Neuronal stem cell (in vitro differentiated cells): ENCODE results near the gene METRN.
A peak's percentile ranks its signal among the peaks of the same experiment; 100 is the strongest.

Source experiments
- DNase-seq: peaks from one replicate; pipeline ENCODE4 v3.0.0-alpha.2; 2013; ENCODE audit warnings: low spot score
- H2AFZ ChIP-seq: one replicate; pipeline ENCODE4 v1.6.1; 2013; ENCODE audit warnings: mild to moderate bottlenecking, low read length, inconsistent platforms
- H2AK5ac ChIP-seq: 2 replicates; pipeline ENCODE4 v1.6.1; 2013; ENCODE audit warnings: low read depth, mild to moderate bottlenecking, inconsistent platforms, low read length, moderate library complexity, mixed read lengths
- H2BK120ac ChIP-seq: 2 replicates; pipeline ENCODE4 v1.6.1; 2013; ENCODE audit warnings: low read depth, mild to moderate bottlenecking, inconsistent platforms, low read length, moderate library complexity, mixed read lengths
- H2BK12ac ChIP-seq: one replicate; pipeline ENCODE4 v1.6.1; 2013; ENCODE audit warnings: low read length, inconsistent platforms
- H2BK15ac ChIP-seq: 2 replicates; pipeline ENCODE4 v1.6.1; 2013; ENCODE audit warnings: mild to moderate bottlenecking, low read length, inconsistent platforms, mixed read lengths
- H2BK5ac ChIP-seq: one replicate; pipeline ENCODE4 v1.6.1; 2013; ENCODE audit warnings: inconsistent platforms, mild to moderate bottlenecking, low read length, moderate library complexity
- H3K14ac ChIP-seq: one replicate; pipeline ENCODE4 v1.6.1; 2013; ENCODE audit warnings: low read length, inconsistent platforms
- H3K18ac ChIP-seq: 2 replicates; pipeline ENCODE4 v1.6.1; 2013; ENCODE audit warnings: low read length, inconsistent platforms
- H3K23ac ChIP-seq: 2 replicates; pipeline ENCODE4 v1.6.1; 2013; ENCODE audit warnings: low read depth, mild to moderate bottlenecking, mixed read lengths, low read length, inconsistent platforms; ENCODE audit not compliant: poor library complexity
- H3K27ac ChIP-seq: replicated peaks from 3 replicates; pipeline ENCODE4 v1.5.1; 2013; ENCODE audit warnings: low read length, inconsistent platforms
- H3K27me3 ChIP-seq, 3 experiments: 2 replicates each; pipeline ENCODE4 v1.6.1; 2013; ENCODE audit warnings: low read length in 3 of 3, mild to moderate bottlenecking in 2 of 3, inconsistent platforms in 1 of 3, low read depth in 1 of 3, mixed read lengths in 1 of 3, moderate library complexity in 1 of 3; ENCODE audit not compliant: control insufficient read depth in 3 of 3, insufficient read depth in 3 of 3
- H3K36me3 ChIP-seq, 2 donors: replicated peaks in 1 of 2; 2 replicates each; pipeline ENCODE4 v1.6.1; 2013; ENCODE audit warnings: low read length in 2 of 2; ENCODE audit not compliant: control insufficient read depth in 2 of 2, insufficient read depth in 2 of 2
- H3K4ac ChIP-seq: 2 replicates; pipeline ENCODE4 v1.6.1; 2013; ENCODE audit warnings: inconsistent platforms, mild to moderate bottlenecking, low read length, moderate library complexity
- H3K4me1 ChIP-seq, 2 donors: 1 replicate in 1 of 2; 2 replicates in 1 of 2; pipeline ENCODE4 v1.6.1; 2013; ENCODE audit warnings: low read length in 2 of 2, low read depth in 1 of 2; ENCODE audit not compliant: control insufficient read depth in 2 of 2, insufficient read depth in 1 of 2
- H3K4me2 ChIP-seq: one replicate; pipeline ENCODE4 v1.6.1; 2013; ENCODE audit warnings: mild to moderate bottlenecking, low read length, inconsistent platforms; ENCODE audit not compliant: insufficient read depth, poor library complexity, severe bottlenecking
- H3K4me3 ChIP-seq, 2 donors: 2 replicates each; pipeline ENCODE4 v1.5.1; 2013; ENCODE audit warnings: low read length in 2 of 2, mild to moderate bottlenecking in 2 of 2, inconsistent platforms in 1 of 2, moderate library complexity in 1 of 2
- H3K79me1 ChIP-seq: one replicate; pipeline ENCODE4 v1.6.1; 2013; ENCODE audit warnings: low read depth, mild to moderate bottlenecking, inconsistent platforms, low read length, moderate library complexity
- H3K9ac ChIP-seq: one replicate; pipeline ENCODE4 v1.6.1; 2013; ENCODE audit warnings: mild to moderate bottlenecking, low read depth, low read length, inconsistent platforms; ENCODE audit not compliant: poor library complexity
- H3K9me3 ChIP-seq, 2 donors: replicated peaks in 1 of 2; 2 replicates each; pipeline versions ENCODE3 to v1.6.1; 2013; ENCODE audit warnings: low read length in 2 of 2, mild to moderate bottlenecking in 2 of 2, inconsistent platforms in 1 of 2, low read depth in 1 of 2, mixed read lengths in 1 of 2, moderate library complexity in 1 of 2; ENCODE audit not compliant: control insufficient read depth in 2 of 2, insufficient read depth in 1 of 2
- H4K8ac ChIP-seq: one replicate; pipeline ENCODE4 v1.6.1; 2013; ENCODE audit warnings: low read depth, mild to moderate bottlenecking, inconsistent platforms, low read length, moderate library complexity
- H4K91ac ChIP-seq: one replicate; pipeline ENCODE4 v1.6.1; 2013; ENCODE audit warnings: low read length, low read depth, mild to moderate bottlenecking, inconsistent platforms; ENCODE audit not compliant: poor library complexity
- WGBS, 2 donors: extraction: QIAGEN DNeasy Blood & Tissue Kit; methylation state at CpG; one replicate each; pipeline ENCODE4 v1.1.7; 2013; ENCODE audit warnings: missing lambda C conversion rate in 2 of 2, mixed read lengths in 1 of 2; ENCODE audit not compliant: insufficient read length in 2 of 2, insufficient replicate concordance in 1 of 2; ENCODE audit errors: extremely low coverage in 2 of 2; 5-methylcytosine and 5-hydroxymethylcytosine counted together

Gene METRN

DNA sequence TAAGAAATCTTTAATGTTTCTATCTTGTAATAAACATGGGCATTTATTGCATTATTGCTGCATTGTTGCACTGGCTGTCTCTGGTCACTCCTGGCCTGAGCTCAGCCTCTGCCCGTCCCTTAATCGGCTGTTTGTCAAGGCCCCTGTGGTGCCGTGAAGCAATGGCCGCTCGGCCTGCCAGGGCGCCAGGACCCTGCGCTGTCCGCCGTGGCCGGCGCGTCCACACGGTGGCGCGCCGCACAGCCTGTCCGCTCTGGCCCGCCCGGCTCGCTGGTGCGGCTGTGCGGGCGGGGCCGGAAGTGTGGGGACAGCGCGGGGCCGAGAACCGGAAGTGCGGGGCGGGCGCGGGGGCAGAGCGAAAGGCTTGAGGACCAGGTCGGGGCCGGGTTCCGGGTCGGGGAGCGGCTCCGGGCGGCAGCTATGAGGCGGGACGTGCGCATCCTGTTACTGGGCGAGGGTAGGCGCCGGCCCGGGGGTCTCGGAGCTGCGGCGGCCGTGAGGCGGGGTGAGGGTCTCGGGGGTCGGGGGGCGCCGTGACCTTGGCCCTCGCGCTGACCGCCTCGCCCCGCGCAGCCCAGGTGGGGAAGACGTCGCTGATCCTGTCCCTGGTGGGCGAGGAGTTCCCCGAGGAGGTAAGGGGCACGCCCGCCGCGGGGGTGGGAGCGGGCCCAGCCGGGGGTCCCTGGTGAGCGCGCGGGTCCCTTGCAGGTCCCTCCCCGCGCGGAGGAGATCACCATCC lies 47.0 kb upstream of the METRN start, which contains the start of gene RHOT2:
RHOT2 (plus strand) TSS at position 353 of the 739 bp plus-strand sequence; CDS start at position 421, 68 bp downstream.
- H3K4me1 ChIP-seq, result peaks cover 2 to 6% of the 10 kb centered on the region in 2 donors
- H2AK5ac ChIP-seq, result peak within 1 kb of the TSS; percentile 98
- H3K23ac ChIP-seq, result peak within 1 kb of the TSS; percentile 98
- peak within 1 kb of the TSS; percentile 76 for H2AFZ ChIP-seq
- DNase-seq, result peak; percentile 89
- H3K36me3 ChIP-seq, result peaks cover 36 to 40% of the 10 kb centered on the region in 2 donors
- H3K27ac ChIP-seq, result no peak within 1 kb of the TSS
- peak within 1 kb of the TSS; percentile 53 for H2BK5ac ChIP-seq
- H3K4me3 ChIP-seq, result peak within 1 kb of the TSS; percentile 89 to 92
- H2BK15ac ChIP-seq, result peak within 1 kb of the TSS; percentile 87
- peak within 1 kb of the TSS; percentile 96 for H3K4me2 ChIP-seq
- peak within 1 kb of the TSS; percentile 95 for H3K18ac ChIP-seq
- no CpG with 5 or more reads among the region's 78 CpGs for WGBS, 2 donors
- H2BK120ac ChIP-seq, result no peak within 1 kb of the TSS
- peak within 1 kb of the TSS; percentile 71 for H3K14ac ChIP-seq
- H3K9ac ChIP-seq, result peak within 1 kb of the TSS; percentile 95
- H3K9me3 ChIP-seq, result no peaks in the 10 kb centered on the region
- H2BK12ac ChIP-seq, result peak within 1 kb of the TSS; percentile 80
- H3K27me3 ChIP-seq, result no peaks in the 10 kb centered on the region
- no peak within 1 kb of the TSS for H4K91ac ChIP-seq
- H3K4ac ChIP-seq, result peak within 1 kb of the TSS; percentile 66
- peaks cover 25% of the 10 kb centered on the region for H3K79me1 ChIP-seq
- H4K8ac ChIP-seq, result peak within 1 kb of the TSS; percentile 65

DNA sequence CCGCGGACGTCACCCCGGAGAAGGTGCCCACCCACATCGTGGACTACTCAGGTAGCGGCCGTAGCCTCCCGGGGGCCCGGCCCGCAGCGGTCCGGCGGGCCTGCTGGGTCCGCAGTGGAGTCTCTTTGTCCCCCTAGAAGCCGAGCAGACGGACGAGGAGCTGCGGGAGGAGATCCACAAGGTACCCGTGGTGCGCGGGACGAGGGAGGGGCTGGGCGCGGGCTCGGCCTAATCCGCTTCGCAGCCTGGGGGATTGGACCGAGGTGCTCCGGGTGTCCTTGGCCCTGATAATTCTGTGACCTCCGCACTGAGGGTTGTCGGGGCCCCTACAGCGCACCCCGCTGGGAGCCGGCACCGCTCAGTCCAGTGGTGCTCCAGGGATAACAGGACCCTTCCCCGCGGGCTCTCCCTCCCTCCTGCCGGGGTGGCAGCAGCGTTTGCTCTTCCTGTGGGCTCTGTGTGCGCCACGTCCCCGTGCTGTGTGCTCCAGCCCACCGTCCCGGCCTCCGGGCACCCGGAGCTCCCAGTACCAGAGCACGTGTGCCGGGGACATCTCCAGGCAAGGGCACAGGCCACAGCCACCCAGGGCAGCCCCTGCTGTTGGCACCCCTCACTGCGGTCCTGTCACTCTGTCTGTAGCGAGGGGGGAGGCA lies 46.3 kb upstream of the METRN start:
- DNase-seq, result no peak
- Histone ChIP-seq H3K4me3 (peak overlapping the region; percentile 89 to 92), H3K18ac (peak overlapping the region; percentile 95), H3K4ac (peak overlapping the region; percentile 66), H2BK120ac (no peak overlapping the region), H2AK5ac (peak overlapping the region; percentile 75), H4K8ac (peak overlapping the region; percentile 65), H3K27ac (no peak overlapping the region), H2AFZ (peak overlapping the region; percentile 76), H2BK12ac (no peak overlapping the region), H3K14ac (peak overlapping the region; percentile 21), H3K9me3 (no peaks in the 10 kb centered on the region), H3K4me1 (peaks cover 2 to 6% of the 10 kb centered on the region in 2 donors), H3K36me3 (peaks cover 37 to 46% of the 10 kb centered on the region in 2 donors), H3K23ac (peak overlapping the region; percentile 98), H3K9ac (peak overlapping the region; percentile 95), H2BK5ac (peak overlapping the region; percentile 53), H3K4me2 (peak overlapping the region; percentile 96), H3K27me3 (no peaks in the 10 kb centered on the region), H4K91ac (no peak overlapping the region), H2BK15ac (no peak overlapping the region), H3K79me1 (peaks cover 28% of the 10 kb centered on the region)
- WGBS, 2 donors, result no CpG with 5 or more reads among the region's 50 CpGs

- no peak overlapping the region for H3K14ac ChIP-seq
- no peak overlapping the region for H2BK12ac ChIP-seq
- no peak overlapping the region for H3K4me2 ChIP-seq
- no peak overlapping the region for H3K27ac ChIP-seq
- no peak for DNase-seq
- peaks cover 0 to under 1% (median 0%) of the 10 kb centered on the region in 3 experiments for H3K27me3 ChIP-seq
- WGBS, 2 donors, result no CpG with 5 or more reads among the region's 13 CpGs
- H3K18ac ChIP-seq, result no peak overlapping the region
- H2AK5ac ChIP-seq, result no peak overlapping the region
- H2BK15ac ChIP-seq, result no peak overlapping the region
- no peaks in the 10 kb centered on the region for H3K9me3 ChIP-seq
- H2BK5ac ChIP-seq, result no peak overlapping the region
- peak overlapping the region; percentile 73 for H3K23ac ChIP-seq
- peak overlapping the region; percentile 41 to 92 for H3K4me3 ChIP-seq
- no peak overlapping the region for H4K8ac ChIP-seq
- no peak overlapping the region for H3K9ac ChIP-seq
- H2AFZ ChIP-seq, result no peak overlapping the region
- peaks cover 2 to 6% of the 10 kb centered on the region in 2 donors for H3K4me1 ChIP-seq
- no peak overlapping the region for H3K4ac ChIP-seq
- H3K36me3 ChIP-seq, result peaks cover 37 to 56% of the 10 kb centered on the region in 2 donors
- H3K79me1 ChIP-seq, result peaks cover 28% of the 10 kb centered on the region
- no peak overlapping the region for H4K91ac ChIP-seq
- H2BK120ac ChIP-seq, result no peak overlapping the region
Measured at GRCh38 chr16:669666-670065, 45.3 kb upstream of the METRN start.
